NCI-H2227 (cell line): ENCODE measurements around the gene PRRX2.

Source experiments
- DNase-seq: peaks from one replicate; lab custom pipeline; 2025; ENCODE audit not compliant: unreplicated experiment; lab: John Stamatoyannopoulos, UW

PRRX2 gene

GRCh38 chr9:129676975-129677374, 11.5 kb downstream of the PRRX2 start:
- no peak for DNase-seq

DNA sequence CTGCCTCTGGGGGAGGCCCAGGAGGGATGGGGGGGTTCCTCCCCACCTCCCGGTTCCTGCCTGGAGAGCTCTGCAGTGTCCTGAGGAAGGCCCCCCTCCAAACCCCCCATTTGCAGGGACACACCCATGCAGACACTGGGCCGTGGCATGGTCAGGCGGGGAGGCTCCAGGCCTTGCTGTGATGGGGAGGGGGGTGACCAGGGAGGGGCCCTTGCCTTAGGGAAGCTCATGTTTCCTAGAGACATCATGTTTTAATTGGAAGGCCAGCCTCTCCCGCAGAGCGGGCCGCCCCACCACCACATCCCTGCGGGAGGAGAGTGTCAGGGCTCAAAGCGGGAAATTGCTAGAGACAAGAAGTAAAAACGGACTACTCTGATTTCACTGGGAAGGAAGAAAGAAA, 12.0 kb downstream of the PRRX2 start:
- peak; percentile 25 for DNase-seq

GRCh38 chr9:129678844-129679243, 13.4 kb downstream of the PRRX2 start:
- DNase-seq, result no peak

GRCh38 chr9:129679537-129679936, 14.1 kb downstream of the PRRX2 start:
- no peak for DNase-seq

- DNase-seq, result no peak
These were observed 16.5 kb downstream of the PRRX2 start for GRCh38 chr9:129681924-129682323.

DNA sequence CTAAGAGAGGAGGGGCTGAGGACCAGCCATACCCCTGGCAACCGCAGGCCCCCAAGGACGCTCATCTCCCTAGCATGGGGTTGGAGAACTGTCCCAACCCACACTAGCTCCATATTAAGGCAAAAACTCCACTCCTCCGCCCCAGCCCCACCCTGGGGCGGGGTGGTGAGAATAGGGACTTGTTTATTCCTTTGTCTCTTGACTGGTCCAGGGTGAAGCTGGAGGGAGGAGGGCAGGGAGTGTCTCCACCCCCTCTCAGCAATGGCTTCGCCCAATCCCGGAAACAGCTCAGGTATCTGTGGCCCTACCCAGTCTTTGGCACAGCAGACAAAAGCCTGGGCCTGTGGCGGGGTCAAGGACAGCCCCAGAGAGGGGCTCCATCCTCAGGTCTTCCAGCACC, 16.9 kb downstream of the PRRX2 start:
- DNase-seq, result no peak

- no peak for DNase-seq
These were observed 19.9 kb downstream of the PRRX2 start for GRCh38 chr9:129685220-129685932.

GRCh38 chr9:129685933-129686259, 20.4 kb downstream of the PRRX2 start:
- DNase-seq, result no peak

GRCh38 chr9:129686736-129687135, 21.3 kb downstream of the PRRX2 start:
- no peak for DNase-seq

DNA sequence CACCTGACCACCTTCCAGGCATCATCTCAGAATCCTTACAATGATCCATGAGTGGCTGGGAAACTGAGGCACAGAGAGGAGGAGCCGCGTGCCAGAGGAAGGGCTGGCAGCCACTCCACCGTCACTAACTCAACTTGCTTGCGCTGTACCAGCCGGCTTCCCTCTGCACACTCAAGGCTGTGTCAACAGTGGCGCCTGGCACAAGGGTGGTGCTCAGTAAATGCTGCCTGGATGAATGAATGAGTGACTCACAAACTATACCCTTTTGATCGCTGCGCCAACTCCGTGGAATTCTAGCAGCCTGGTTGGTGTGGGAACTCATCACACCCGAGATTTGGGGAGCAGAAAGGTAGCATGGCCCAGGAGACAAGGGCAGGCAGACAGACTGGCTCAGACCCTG, 21.9 kb downstream of the PRRX2 start:
- no peak for DNase-seq

GRCh38 chr9:129688285-129689043, 23.0 kb downstream of the PRRX2 start:
- DNase-seq, result no peak

DNA sequence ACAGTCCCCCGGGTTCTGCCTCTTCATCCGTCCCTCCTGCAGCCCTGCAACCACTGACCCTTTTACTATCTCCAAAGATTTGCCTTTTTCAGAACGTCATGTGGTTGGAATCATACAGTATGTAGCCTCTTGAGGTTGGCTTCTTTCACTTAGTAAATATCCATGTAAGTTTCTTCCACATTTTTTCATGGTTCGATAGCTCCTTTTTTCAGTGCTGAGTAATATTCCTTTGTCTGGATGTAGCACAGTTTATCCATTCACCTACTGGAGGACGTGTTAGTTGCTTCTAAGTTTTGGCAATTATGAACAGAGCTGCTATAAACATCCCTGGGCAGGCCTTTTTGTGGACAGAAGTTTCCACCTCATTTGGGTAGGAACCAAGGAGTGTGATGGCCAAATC, 27.1 kb downstream of the PRRX2 start:
- no peak for DNase-seq

DNA sequence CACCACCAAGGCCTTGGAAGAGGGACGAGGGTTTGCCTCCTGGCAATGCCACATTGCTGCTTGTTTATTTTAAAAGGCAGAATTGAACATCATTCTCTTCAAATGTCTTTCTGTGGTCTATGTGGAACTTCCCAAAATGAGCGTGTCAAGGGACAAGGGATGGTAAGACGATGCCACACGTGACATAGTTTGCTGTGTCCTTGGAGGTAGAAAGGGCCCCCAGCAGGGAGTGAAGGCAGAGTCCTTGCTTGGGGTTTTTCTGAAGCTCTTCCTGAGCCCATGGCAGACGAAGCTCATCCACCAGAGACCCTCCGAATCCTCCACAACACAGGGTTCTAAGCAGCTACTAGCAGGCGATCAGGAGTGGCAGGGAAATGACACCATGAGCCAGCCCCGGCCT, 28.3 kb downstream of the PRRX2 start:
- DNase-seq, result no peak

- DNase-seq, result no peak
These were observed 28.8 kb downstream of the PRRX2 start for GRCh38 chr9:129694243-129694646.

GRCh38 chr9:129695870-129696269, 30.4 kb downstream of the PRRX2 start:
- DNase-seq, result no peak

DNA sequence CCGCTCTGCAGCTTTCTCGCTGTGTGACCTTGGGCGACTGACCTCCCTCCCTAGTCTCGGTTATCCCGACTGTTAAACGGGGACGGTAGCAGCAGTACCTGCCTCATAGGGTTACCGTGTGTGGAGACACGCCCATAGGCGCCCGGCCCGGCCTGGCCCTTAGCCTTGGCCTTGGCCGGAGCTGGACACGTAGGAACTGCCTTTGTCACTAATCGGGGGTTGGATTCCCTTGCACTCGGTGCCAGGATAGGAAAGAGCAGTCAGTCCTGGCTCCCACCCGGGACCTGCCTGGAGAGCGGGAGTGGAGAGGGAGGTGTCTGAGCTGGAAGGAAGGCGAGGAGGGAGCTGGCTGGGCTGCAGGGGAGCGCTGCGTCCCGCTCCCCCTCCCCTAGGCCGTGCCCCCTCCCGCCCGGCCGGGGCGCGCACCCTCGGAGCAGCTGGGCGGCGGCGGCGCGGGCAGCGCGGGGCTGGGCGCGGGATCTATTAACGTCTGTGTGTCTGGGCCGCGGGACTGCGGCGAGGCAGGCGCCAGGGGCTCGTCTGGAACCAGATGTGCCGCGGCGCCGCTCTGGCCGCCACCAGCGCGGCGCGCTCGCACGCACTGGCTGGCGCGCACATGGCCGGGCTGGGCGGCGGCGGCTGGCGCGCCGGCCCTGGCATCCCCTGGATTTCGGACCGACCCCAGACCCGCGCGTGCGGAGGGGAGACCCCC, 31.7 kb downstream of the PRRX2 start:
- peak; percentile 44 for DNase-seq

GRCh38 chr9:129697656-129698253, 32.3 kb downstream of the PRRX2 start:
- DNase-seq, result no peak

DNA sequence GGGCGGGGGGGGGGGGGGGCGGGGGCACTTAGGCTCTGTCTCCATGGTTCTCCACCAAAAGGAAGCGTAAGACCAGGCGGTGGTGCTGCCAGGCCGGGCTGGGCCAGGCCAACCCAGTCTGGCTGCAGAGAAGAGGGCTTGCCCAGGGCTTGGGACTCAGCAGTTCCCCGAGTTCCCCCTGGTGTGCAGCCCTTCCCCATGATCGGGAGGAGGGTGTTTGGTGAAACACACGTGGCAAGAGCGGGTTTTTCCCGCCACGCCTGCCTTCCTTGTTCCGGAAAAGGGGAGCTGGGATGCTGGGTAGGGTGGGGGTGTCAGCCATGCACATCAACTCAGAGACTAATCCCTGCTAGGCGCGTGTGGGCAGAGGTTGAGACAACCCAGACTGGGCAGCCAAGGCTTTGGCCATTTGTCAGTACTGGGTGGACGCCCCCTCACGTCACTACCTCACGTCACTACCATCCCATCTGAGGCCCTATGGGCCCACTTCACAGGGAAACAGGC, 32.9 kb downstream of the PRRX2 start:
- peak; percentile 6 for DNase-seq

DNA sequence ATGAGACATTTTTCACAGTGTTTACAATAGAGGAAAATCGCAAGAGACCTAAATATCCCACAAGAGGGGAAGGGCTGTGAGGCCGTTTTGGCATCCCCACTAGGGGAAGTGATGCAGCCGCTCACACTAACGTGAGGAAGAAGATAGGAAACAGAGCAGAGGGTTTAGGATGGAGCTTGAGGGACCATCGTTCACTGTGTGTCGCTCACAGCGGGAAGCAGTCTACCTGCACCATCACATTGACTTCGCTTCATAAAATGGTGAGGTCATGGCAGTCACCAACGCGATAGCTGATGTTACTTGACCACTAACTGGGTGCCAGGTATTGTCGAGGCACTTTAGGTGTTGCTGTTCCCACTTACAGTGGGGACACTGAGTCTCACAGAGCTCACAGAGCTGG, 35.6 kb downstream of the PRRX2 start:
- no peak for DNase-seq

DNA sequence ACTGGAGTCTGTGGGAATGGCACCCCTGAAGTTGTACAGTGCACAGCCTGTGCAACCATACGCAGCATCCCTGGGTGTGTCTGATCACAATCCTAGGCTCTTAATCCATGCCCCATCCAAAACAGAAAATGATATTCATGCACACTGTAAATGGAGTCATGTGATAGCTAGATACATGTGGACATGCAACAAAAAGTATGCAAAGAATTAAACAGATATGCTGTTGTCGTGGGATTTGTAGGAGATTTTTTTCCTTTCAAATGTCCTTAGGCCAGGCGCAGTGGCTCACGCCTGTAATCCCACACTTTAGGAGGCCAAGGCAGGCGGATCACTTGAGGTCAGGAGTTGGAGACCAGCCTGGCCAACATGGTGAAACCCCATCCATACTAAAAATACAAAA, 36.1 kb downstream of the PRRX2 start:
- DNase-seq, result no peak
